Body of pancreas (tissue), 4 donors: ENCODE results near the gene BCL2L11.

Experiments
- CTCF ChIP-seq, 7 experiments: fragments of 450-650 bp in 4 of 7; fragments of 200-600 bp in 3 of 7; sonication (generic) in 3 of 7; IDR thresholded peaks; one replicate each; pipeline ENCODE4 v1.5.1; 2016 to 2019; ENCODE audit warnings: antibody characterized with exemption in 7 of 7
- POLR2A ChIP-seq, 3 donors: fragments of 450-650 bp; IDR thresholded peaks; one replicate each; pipeline ENCODE4 v1.6.1; 2016; ENCODE audit warnings: antibody characterized with exemption in 3 of 3, mild to moderate bottlenecking in 2 of 3

- TF ChIP-seq CTCF (IDR thresholded peaks at IDR 0.05) (no peak), POLR2A (IDR thresholded peaks at IDR 0.05) (no peak)
These were observed 78.0 kb downstream of the BCL2L11 start for GRCh38 chr2:111198701-111199100.
